PC-9 (cell line): ENCODE results near the gene SMPD1. TPM values are rescaled to one million over a fixed set of nuclear protein-coding genes. Genes with fewer than 3 reads are reported as not detected.

Experiments used
- BruUV-seq: library from RNA; stranded (reverse); fragments of 400-500 nt; replicated peaks from 2 replicates; lab custom pipeline; 2021; lab: Mats Ljungman, UMichigan
- CTCF ChIA-PET: fragments of 300-600 bp; sonication (Branson Sonifier 250); formaldehyde crosslinking; loops from one replicate; lab custom pipeline; 2022; ENCODE audit warnings: antibody characterized with exemption; lab: Charles Lee
- POLR2A ChIA-PET: fragments of 300-600 bp; sonication (Branson Sonifier 250); formaldehyde crosslinking; loops from one replicate; lab custom pipeline; 2022; ENCODE audit warnings: antibody characterized with exemption; ENCODE audit not compliant: unreplicated experiment; lab: Charles Lee
- DNase-seq, 2 experiments: peaks; one replicate each; pipeline versions ENCODE4 v3.0.0 to v3.0.0-alpha.2; 2015 to 2022; ENCODE audit warnings: mixed read lengths in 1 of 2
- H2AFZ ChIP-seq: fragments of 200-600 bp; sonication (generic); 2 replicates; pipeline ENCODE4 v1.8.1; 2017; ENCODE audit warnings: antibody characterized with exemption
- H3F3A ChIP-seq: fragments of 200-600 bp; sonication (generic); 2 replicates; pipeline ENCODE4 v1.8.1; 2017; ENCODE audit warnings: antibody characterized with exemption, mild to moderate bottlenecking, low read depth; ENCODE audit not compliant: insufficient read depth
- H3K27ac ChIP-seq: fragments of 200-600 bp; sonication (generic); 2 replicates; pipeline ENCODE4 v1.6.1; 2016; ENCODE audit warnings: mixed run types
- H3K27me3 ChIP-seq: fragments of 200-600 bp; sonication (generic); 2 replicates; pipeline ENCODE4 v1.6.1; 2016; ENCODE audit warnings: low read depth, mixed run types; ENCODE audit not compliant: insufficient read depth
- H3K36me3 ChIP-seq: fragments of 200-600 bp; sonication (generic); 2 replicates; pipeline ENCODE4 v1.6.1; 2016; ENCODE audit warnings: low read depth, mixed run types
- H3K4me1 ChIP-seq: fragments of 200-600 bp; sonication (generic); replicated peaks from 2 replicates; pipeline ENCODE4 v1.6.1; 2016; ENCODE audit warnings: mixed run types; ENCODE audit not compliant: insufficient read depth
- H3K4me2 ChIP-seq: fragments of 200-600 bp; sonication (generic); 2 replicates; pipeline ENCODE4 v1.6.1; 2017; ENCODE audit warnings: mixed run types
- H3K4me3 ChIP-seq: fragments of 200-600 bp; sonication (generic); 2 replicates; pipeline ENCODE4 v1.6.1; 2016; ENCODE audit warnings: mixed run types
- H3K79me2 ChIP-seq: fragments of 200-600 bp; sonication (generic); 2 replicates; pipeline ENCODE4 v1.6.1; 2017; ENCODE audit warnings: low read depth, mixed run types
- H3K9me2 ChIP-seq: fragments of 200-600 bp; sonication (generic); 2 replicates; pipeline ENCODE4 v1.8.1; 2017; ENCODE audit warnings: mild to moderate bottlenecking; ENCODE audit not compliant: insufficient read depth
- H3K9me3 ChIP-seq: fragments of 200-600 bp; sonication (generic); 2 replicates; pipeline ENCODE4 v1.8.1; 2016; ENCODE audit warnings: low read depth; ENCODE audit not compliant: insufficient read depth
- H4K20me1 ChIP-seq: fragments of 200-600 bp; sonication (generic); 2 replicates; pipeline ENCODE4 v1.8.1; 2017; ENCODE audit not compliant: insufficient read depth
- CTCF ChIP-seq: fragments of 200-600 bp; sonication (generic); conservative IDR thresholded peaks from 2 replicates; pipeline ENCODE4 v1.6.1; 2017; ENCODE audit warnings: mixed run types, antibody characterized with exemption, mild to moderate bottlenecking, moderate library complexity
- EZH2 ChIP-seq: fragments of 200-600 bp; sonication (generic); IDR thresholded peaks from 2 replicates; pipeline ENCODE4 v1.8.0; 2017; ENCODE audit warnings: antibody characterized with exemption, low read depth
- intact Hi-C: fragments of 100-400 bp; cut with micrococcal nuclease; formaldehyde crosslinking; loops from one replicate; pipeline ENCODE4 v1.10.0; 2022; ENCODE audit not compliant: unreplicated experiment
- total RNA-seq: library from RNA; stranded (reverse); gene quantifications from 2 replicates; pipeline ENCODE4 v1.2.3, GENCODE V29; 2021

SMPD1 gene
- total RNA-seq, 1 experiment from 2014 or later: 7.2 TPM

DNA sequence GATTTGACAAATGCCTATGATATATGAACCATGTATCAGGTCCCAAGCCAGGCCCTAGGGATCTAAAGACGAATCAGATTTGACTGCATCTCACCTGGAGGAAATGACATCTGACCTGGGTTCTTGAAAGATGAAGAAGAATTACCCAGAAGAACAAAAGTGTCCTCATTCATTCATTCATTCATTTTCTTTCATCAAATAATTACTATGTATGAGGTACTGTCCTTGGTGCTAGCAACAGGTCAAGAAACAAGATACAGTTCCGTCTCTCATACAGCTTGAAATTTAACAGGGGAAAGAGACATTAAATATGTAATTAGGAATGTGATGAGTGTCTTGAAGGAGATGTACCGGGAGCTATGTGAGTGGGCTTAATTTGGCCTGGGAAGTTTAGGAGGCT is 30.4 kb downstream of the SMPD1 start:
- no peaks in the 10 kb centered on the region for H3K9me2 ChIP-seq
- no peaks in the 10 kb centered on the region for H4K20me1 ChIP-seq
- intact Hi-C loops: no loop called here
- H3K4me2 ChIP-seq: no peak overlapping the region
- H3K27me3 ChIP-seq: peaks cover 21% of the 10 kb centered on the region; the same call in 1 of the 2 replicates
- H2AFZ ChIP-seq: no peak overlapping the region
- no peak overlapping the region for H3K4me3 ChIP-seq
- no peak overlapping the region for H3K27ac ChIP-seq
- no peaks in the 10 kb centered on the region for H3K9me3 ChIP-seq
- ChIA-PET POLR2A (interaction anchor here (0.7 kb wide), 1 partner anchor 74 kb away, joined by 3 read pairs; no protein-coding TSS in a partner anchor), CTCF (no interaction called here)
- H3F3A ChIP-seq: no peaks in the 10 kb centered on the region
- BruUV-seq: no TSS peak
- no peaks in the 10 kb centered on the region for H3K36me3 ChIP-seq
- TF ChIP-seq CTCF (no peak), EZH2 (no peak)
- H3K79me2 ChIP-seq: no peaks in the 10 kb centered on the region
- no peaks in the 10 kb centered on the region for H3K4me1 ChIP-seq
- no peak for DNase-seq

- H3F3A ChIP-seq: no peaks in the 10 kb centered on the region
- H3K79me2 ChIP-seq: no peaks in the 10 kb centered on the region
- H3K4me1 ChIP-seq: 0 out of 2 replicates have a peak, but pooled peaks cover 3% of the 10 kb centered on the region
- H2AFZ ChIP-seq: no peak overlapping the region
- no peaks in the 10 kb centered on the region for H4K20me1 ChIP-seq
- intact Hi-C loops: no loop called here
- TF ChIP-seq CTCF (no peak), EZH2 (no peak)
- no peaks in the 10 kb centered on the region for H3K9me2 ChIP-seq
- no peak overlapping the region for H3K4me3 ChIP-seq
- no peaks in the 10 kb centered on the region for H3K9me3 ChIP-seq
- H3K36me3 ChIP-seq: no peaks in the 10 kb centered on the region
- no peak for DNase-seq
- H3K4me2 ChIP-seq: no peak overlapping the region
- H3K27ac ChIP-seq: no peak overlapping the region
- BruUV-seq: no TSS peak
- POLR2A ChIA-PET: no interaction called here
- H3K27me3 ChIP-seq: 0 out of 2 replicates have a peak, but pooled peaks cover under 1% of the 10 kb centered on the region
- CTCF ChIA-PET: no interaction called here
These were observed 37.2 kb downstream of the SMPD1 start for GRCh38 chr11:6427516-6427915.

DNA sequence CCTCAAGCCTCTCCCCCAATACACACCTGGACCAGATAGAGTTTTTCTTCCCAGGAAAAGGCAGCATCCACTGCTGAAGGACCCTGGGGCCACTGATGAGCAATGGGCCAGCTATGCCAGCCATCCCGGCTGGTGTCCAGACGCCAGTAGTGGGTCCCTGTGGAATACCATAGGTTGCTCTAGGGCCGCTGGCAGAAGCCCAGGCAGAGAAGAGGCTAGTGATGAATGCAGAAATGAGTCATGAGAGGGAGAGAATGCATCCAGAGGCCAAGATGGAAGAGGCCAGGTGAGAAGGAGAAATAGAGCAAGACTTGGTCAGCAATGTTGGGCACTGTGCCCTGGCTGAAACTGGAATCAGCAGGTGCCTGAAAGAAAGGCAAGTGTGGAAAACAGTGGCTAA is 41.6 kb downstream of the SMPD1 start:
- ChIA-PET CTCF (no interaction called here), POLR2A (no interaction called here)
- TF ChIP-seq EZH2: no peak
- TF ChIP-seq CTCF: no peak
- H4K20me1 ChIP-seq: no peaks in the 10 kb centered on the region
- H3F3A ChIP-seq: no peaks in the 10 kb centered on the region
- H3K4me2 ChIP-seq: no peak overlapping the region
- H3K9me3 ChIP-seq: no peaks in the 10 kb centered on the region
- 0 out of 2 replicates have a peak, but pooled peaks cover 3% of the 10 kb centered on the region for H3K4me1 ChIP-seq
- no peak overlapping the region for H2AFZ ChIP-seq
- no peaks in the 10 kb centered on the region for H3K27me3 ChIP-seq
- no peaks in the 10 kb centered on the region for H3K79me2 ChIP-seq
- no peak overlapping the region for H3K4me3 ChIP-seq
- H3K9me2 ChIP-seq: no peaks in the 10 kb centered on the region
- peak; percentile 78 to 83 for DNase-seq
- H3K27ac ChIP-seq: no peak overlapping the region
- no peaks in the 10 kb centered on the region for H3K36me3 ChIP-seq
- intact Hi-C loops: loop anchor here (2.0 kb wide), 1 partner anchor 43 kb away; no protein-coding TSS in a partner anchor
- no TSS peak for BruUV-seq
